ENCODE measurements around the gene TRIM40. TPM values are rescaled to one million over a fixed set of nuclear protein-coding genes. Genes with fewer than 3 reads are reported as not detected.

Gene TRIM40
- total RNA-seq, 4 donors from 2014 or later, result not detected

DNA sequence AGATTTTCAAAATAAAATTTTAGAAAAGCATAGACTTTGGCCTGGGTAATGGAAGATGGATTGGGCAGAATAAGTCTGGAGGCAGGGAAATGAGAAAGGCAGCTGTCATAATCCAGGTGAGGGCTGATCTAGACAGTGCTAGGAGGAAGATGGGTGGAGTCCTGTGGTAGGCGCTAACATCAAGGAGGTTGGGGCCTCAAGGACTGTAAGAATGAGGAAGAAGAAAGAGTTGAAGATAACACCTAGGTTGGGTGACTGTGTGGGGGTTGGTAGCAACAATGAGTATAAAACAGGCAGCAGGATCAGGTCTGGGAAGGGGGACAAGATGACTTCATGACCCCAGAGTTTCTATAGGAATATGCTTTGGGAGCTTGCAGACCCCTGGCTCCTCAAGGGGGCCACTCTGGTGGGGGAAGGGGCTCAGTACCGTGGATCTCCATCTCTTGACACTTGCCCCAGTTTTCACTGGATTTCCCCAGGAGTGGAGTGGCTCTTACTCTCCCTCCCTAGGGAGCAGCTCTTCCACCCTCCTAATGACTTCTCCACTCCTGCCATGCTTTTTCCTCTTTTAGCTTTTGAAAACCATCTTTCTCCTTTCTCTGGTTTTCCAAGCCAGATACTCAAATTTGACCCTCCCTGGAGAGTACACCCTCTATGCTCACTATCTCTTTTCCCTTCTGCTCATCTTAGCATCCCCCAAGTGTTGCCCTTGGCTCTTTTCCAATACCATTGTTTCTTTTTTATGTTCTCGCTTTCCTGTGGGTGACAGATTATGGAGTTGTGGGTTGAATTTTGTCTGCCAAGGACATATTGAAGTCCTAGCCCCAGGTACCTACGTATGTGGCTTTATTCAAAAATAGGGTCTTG, 37.8 kb upstream of the TRIM40 start:
- H3K4me3 ChIP-seq (ENCODE audit: low read depth, poor library complexity, severe bottlenecking), result no peak overlapping the region
- intact Hi-C loops (cut with DNase I; ENCODE audit: low total_unique reads), result no loop called here
- WGBS, 2 donors, result 67 to 77% methylated on average over 4 of the region's 4 CpGs
- TF ChIP-seq POLR2A (IDR thresholded peaks at IDR 0.05), result no peak
- TF ChIP-seq, protein P1, sequence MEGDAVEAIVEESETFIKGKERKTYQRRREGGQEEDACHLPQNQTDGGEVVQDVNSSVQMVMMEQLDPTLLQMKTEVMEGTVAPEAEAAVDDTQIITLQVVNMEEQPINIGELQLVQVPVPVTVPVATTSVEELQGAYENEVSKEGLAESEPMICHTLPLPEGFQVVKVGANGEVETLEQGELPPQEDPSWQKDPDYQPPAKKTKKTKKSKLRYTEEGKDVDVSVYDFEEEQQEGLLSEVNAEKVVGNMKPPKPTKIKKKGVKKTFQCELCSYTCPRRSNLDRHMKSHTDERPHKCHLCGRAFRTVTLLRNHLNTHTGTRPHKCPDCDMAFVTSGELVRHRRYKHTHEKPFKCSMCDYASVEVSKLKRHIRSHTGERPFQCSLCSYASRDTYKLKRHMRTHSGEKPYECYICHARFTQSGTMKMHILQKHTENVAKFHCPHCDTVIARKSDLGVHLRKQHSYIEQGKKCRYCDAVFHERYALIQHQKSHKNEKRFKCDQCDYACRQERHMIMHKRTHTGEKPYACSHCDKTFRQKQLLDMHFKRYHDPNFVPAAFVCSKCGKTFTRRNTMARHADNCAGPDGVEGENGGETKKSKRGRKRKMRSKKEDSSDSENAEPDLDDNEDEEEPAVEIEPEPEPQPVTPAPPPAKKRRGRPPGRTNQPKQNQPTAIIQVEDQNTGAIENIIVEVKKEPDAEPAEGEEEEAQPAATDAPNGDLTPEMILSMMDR (IDR thresholded peaks at IDR 0.05), result no peak
- no peak for DNase-seq (ENCODE audit: low spot score in 2 of 2)

DNA sequence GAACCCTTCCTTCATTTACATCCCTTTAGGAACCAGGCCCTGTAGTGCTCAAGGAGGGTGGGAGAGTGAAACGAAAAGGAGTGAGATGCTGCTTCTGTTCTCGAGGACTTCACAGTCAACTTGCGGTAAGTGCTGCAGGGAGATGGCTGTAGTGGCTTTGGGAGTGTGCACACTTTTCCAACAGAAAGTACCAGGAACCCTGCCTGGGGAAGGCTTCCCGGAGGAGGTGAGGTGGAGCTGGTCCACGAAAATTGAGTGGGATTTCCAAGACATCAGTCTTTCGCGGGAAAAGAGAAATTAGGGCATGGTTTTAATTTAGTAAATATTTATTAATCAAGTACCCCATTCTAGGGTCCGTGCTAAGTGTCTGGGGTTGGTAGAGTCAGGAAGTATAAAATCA, 35.8 kb upstream of the TRIM40 start:
- whole genome bisulfite sequencing, 2 donors, result 39 to 47% methylated on average over 8 of the region's 8 CpGs
- intact Hi-C loops (cut with DNase I; ENCODE audit: low total_unique reads), result no loop called here
- no peak overlapping the region for H3K4me3 ChIP-seq (ENCODE audit: low read depth, poor library complexity, severe bottlenecking)
- no peak for DNase-seq (ENCODE audit: low spot score in 2 of 2)
- TF ChIP-seq, protein P1 (IDR thresholded peaks at IDR 0.05), result no peak
- TF ChIP-seq POLR2A (IDR thresholded peaks at IDR 0.05), result no peak

DNA sequence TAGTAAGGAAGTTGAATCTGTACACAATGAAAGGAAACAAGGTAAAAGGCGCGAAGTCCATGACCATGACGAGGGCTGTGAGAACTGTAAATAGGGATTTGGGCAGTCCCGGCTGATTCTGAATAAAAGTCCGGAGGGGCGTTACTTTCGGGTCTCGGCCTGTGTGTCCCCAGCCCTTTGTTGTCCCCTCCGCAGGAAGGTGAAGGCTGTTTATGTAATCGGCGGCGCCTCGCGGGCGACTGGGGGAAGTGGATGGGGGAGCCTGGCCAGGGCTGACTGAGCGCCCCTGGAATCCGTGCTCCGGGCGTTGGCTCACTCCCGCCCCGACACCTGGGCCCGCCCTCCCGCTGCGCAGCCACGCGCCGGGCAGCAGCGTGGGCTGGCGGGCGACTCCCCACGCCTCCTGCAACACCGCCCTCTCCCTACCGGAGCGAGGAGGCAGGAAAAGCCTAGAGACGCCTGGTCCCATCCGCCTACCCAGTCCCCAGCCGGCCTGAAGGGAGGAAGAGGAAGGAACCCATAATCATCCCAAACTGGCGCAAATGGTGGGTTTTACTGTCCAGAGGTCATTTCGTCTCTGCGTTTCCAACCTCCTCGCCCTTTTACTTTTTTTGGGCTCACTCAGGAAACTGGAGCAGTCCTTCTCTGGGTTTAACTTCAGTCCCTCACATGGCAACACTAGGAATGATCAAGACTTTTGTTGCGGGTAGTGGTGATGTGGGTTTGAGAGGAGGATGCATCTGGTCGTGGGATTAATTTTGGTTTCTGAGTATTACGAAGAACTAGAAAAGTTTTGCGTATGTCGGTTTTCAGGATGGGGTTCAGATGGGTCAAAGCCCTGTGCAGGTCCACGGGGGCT, 35.1 kb upstream of the TRIM40 start:
- TF ChIP-seq, protein P1 (IDR thresholded peaks at IDR 0.05), result no peak
- TF ChIP-seq POLR2A (IDR thresholded peaks at IDR 0.05), result no peak
- H3K4me3 ChIP-seq (ENCODE audit: low read depth, poor library complexity, severe bottlenecking), result no peak overlapping the region
- intact Hi-C loops (cut with DNase I; ENCODE audit: low total_unique reads), result no loop called here
- WGBS, 2 donors, result 2% methylated on average over 31 to 41 of the region's 47 CpGs
- peak; percentile 28 to 89 for DNase-seq (ENCODE audit: low spot score in 2 of 2)

DNA sequence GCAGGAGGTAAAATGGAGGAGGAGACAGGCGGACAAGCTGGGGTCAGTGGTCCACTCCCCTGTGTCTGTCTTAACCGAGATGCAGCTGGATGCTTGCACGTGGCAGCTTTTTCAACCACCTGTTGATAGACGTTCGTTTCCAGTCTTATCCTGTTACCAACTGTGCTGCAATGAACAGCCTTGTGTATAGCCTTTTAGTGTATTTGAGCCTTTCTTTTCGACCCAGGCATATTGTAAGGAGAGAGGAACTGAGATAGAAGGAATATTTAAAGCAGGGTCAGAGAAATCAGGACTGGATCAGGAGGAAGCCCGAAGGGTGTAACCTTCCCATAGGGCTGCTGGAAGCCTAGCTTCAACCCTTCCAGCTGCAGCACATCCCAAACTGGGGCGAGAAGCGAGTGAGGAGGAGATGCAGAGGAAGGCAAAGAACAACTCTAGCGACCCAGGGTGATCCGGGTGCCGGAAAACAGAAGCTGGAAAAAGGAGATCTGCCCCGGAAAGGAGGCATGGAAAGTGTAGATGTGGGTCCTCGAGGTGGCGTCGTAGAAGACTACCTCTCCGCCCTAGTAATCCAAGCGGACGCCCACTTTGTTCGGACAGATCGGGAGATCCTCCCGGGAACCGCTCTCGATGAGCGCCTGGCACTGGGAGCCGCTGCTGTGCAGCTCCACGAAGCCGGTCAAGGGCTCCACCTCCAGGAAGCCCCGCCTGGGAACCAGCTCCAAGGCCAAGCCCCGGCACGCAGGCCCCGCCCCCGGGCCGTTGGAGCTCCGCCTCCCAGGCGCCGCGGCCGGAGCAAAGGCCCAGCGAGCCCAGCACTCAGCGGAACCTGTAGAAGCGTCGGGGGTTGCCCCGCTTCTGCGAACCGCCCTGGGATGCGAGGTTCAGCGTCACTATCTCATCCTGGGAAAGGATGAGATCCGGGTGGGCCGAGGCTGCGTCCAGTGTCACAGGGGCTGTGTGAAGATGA, 34.2 kb upstream of the TRIM40 start:
- intact Hi-C loops (cut with DNase I; ENCODE audit: low total_unique reads), result no loop called here
- H3K4me3 ChIP-seq (ENCODE audit: low read depth, poor library complexity, severe bottlenecking), result peak overlapping the region; percentile 7
- WGBS, 2 donors, result 2% methylated on average over 42 to 44 of the region's 51 CpGs
- DNase-seq (ENCODE audit: low spot score in 2 of 2), result peak; percentile 83 to 96
- TF ChIP-seq POLR2A (IDR thresholded peaks at IDR 0.05), result no peak
- TF ChIP-seq, protein P1 (IDR thresholded peaks at IDR 0.05), result no peak

DNA sequence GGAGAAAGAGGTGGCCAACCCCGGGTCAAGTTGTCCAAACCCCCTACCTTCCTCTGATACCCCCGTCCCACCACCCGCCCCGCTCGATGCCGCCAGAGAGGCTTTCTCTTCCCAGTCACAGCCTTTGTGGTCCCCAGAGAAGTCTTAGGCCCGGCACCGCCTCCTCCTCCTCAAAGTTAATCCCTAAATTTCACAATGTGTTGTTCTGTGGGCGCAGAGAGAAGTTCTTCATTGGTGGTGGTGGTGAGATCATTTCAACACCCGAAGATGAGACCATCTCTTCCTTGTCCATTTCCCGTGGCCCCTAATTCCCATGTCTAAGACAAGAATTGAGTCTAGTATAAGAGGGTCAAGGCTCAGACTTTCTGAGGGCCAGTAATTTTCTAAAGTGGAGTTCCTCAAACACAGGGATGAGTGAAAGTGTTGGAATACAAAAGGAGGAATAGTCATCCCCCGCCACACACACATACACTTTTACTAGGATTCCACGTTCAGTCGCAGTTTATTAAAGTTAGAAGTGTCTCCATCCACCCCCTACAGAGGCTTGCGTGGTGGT, 33.4 kb upstream of the TRIM40 start:
- peak; percentile 32 to 94 for DNase-seq (ENCODE audit: low spot score in 2 of 2)
- intact Hi-C loops (cut with DNase I; ENCODE audit: low total_unique reads), result no loop called here
- WGBS, 2 donors, result 33 to 42% methylated on average over 15 of the region's 15 CpGs
- no peak overlapping the region for H3K4me3 ChIP-seq (ENCODE audit: low read depth, poor library complexity, severe bottlenecking)
- TF ChIP-seq, protein P1 (IDR thresholded peaks at IDR 0.05), result no peak
- no peak for TF ChIP-seq POLR2A (IDR thresholded peaks at IDR 0.05)

Measured in lower leg skin (tissue), 4 donors.